Stimulated activated naive CD8-positive, alpha-beta T cell treated with anti-CD3 and anti-CD28 coated beads, Interleukin-15, Interleukin-2, amounts not matched to agents 100 U/mL and 50 U/mL, for 24 hours (primary cell): Measurements from ENCODE around the gene TNFRSF1A.

ENCODE experiments used
- ATAC-seq: fragments of 150-1000 bp; cut with Tn5 transposase; one replicate; pipeline ENCODE4 v1.10.0; 2021
- DNase-seq: peaks from one replicate; pipeline ENCODE4 v3.0.0; 2021

Gene TNFRSF1A

GRCh38 chr12:6336889-6337853 lies 4.7 kb downstream of the TNFRSF1A start:
- DNase-seq (peak; percentile 65), ATAC-seq (no peak)

- DNase-seq (peak; percentile 77), ATAC-seq (peak; percentile 50)
Measured at GRCh38 chr12:6336079-6336888, 5.6 kb downstream of the TNFRSF1A start.

- ATAC-seq, result peak; percentile 84
- peak; percentile 88 for DNase-seq
Measured at GRCh38 chr12:6335451-6336078, 6.3 kb downstream of the TNFRSF1A start.

GRCh38 chr12:6334940-6335450 lies 6.9 kb downstream of the TNFRSF1A start:
- DNase-seq (no peak), ATAC-seq (no peak)

GRCh38 chr12:6334359-6334758 lies 7.5 kb downstream of the TNFRSF1A start:
- DNase-seq (no peak), ATAC-seq (no peak)

- peak; percentile 61 for DNase-seq
- ATAC-seq, result peak; percentile 38
Measured at GRCh38 chr12:6333566-6333965, 8.3 kb downstream of the TNFRSF1A start.

- ATAC-seq (no peak), DNase-seq (no peak)
Measured at GRCh38 chr12:6333029-6333428, 8.8 kb downstream of the TNFRSF1A start.

- no peak for DNase-seq
- no peak for ATAC-seq
Measured at GRCh38 chr12:6332459-6332858, 9.4 kb downstream of the TNFRSF1A start.

GRCh38 chr12:6330999-6331714 lies 10.7 kb downstream of the TNFRSF1A start:
- DNase-seq (no peak), ATAC-seq (no peak)

GRCh38 chr12:6330192-6330591 lies 11.7 kb downstream of the TNFRSF1A start:
- no peak for DNase-seq
- ATAC-seq, result no peak

GRCh38 chr12:6329703-6330064 lies 12.2 kb downstream of the TNFRSF1A start:
- ATAC-seq (no peak), DNase-seq (no peak)

- no peak for DNase-seq
- ATAC-seq, result no peak
Measured at GRCh38 chr12:6328945-6329702, 12.8 kb downstream of the TNFRSF1A start.

- DNase-seq (no peak), ATAC-seq (no peak)
Measured at GRCh38 chr12:6328045-6328779, 13.7 kb downstream of the TNFRSF1A start.

GRCh38 chr12:6327229-6328041 lies 14.4 kb downstream of the TNFRSF1A start:
- DNase-seq, result no peak
- no peak for ATAC-seq

- peak; percentile 50 for ATAC-seq
- DNase-seq, result no peak
Measured at GRCh38 chr12:6326316-6327228, 15.3 kb downstream of the TNFRSF1A start.

- ATAC-seq, result no peak
Measured at GRCh38 chr12:6324936-6325750, 16.7 kb downstream of the TNFRSF1A start.

GRCh38 chr12:6323995-6324711 lies 17.7 kb downstream of the TNFRSF1A start:
- DNase-seq, result no peak
- no peak for ATAC-seq

More at GRCh38 chr12:6324936-6325750, 16.7 kb downstream of the TNFRSF1A start:
- no peak for DNase-seq
